T-helper 1 cell treated with Interleukin-12 subunit alpha and Interleukin-12 subunit beta and Interleukin-4 antibody, amounts not matched to agents 30 μg/mL and 1 μg/mL, for 36 hours (primary cell): ENCODE measurements around the gene CALML6.

Experiments used
- H3K27ac Mint-ChIP-seq: one replicate; pipeline ENCODE4 v1.8.0; 2021; ENCODE audit warnings: mild to moderate bottlenecking, mixed read lengths
- H3K27me3 Mint-ChIP-seq: one replicate; pipeline ENCODE4 v1.8.0; 2021; ENCODE audit warnings: low read depth, mixed read lengths
- H3K36me3 Mint-ChIP-seq: one replicate; pipeline ENCODE4 v1.8.0; 2021; ENCODE audit warnings: low read depth, mixed read lengths
- H3K4me1 Mint-ChIP-seq: one replicate; pipeline ENCODE4 v1.8.0; 2021; ENCODE audit warnings: low read depth, mixed read lengths
- H3K4me3 Mint-ChIP-seq: one replicate; pipeline ENCODE4 v1.8.0; 2021; ENCODE audit warnings: mild to moderate bottlenecking, moderate library complexity, mixed read lengths
- H3K9me3 Mint-ChIP-seq: one replicate; pipeline ENCODE4 v1.8.0; 2021; ENCODE audit warnings: mixed read lengths

Gene CALML6

DNA sequence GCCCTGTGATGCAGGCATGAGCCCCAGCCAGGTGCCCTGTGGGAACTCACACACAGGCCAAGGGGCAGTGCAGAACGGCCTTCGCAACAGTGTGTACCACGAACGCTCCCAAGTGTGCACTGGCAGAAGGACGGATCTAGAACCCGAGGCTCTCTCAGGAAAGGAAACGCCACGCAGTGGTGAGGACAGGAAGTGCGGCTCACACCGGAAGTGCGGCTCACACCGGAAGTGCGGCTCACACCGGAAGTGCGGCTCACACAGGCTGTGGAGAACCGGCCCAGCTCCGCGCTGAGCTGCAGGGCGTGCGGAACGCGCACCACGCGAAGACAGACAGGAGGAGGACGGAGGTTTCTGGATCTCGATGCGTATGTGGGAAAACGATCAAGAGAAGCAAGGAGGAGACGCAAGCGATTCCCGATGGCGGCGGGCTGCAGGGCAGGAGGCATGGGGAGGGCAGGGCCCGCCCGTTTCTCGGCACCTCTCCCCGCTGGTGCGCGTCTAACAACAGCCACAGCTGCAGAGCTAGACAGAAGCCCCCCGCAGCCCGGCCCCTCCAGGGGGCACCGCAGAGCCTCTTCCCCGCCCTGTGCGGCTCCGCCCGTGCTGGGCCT, 39.9 kb downstream of the CALML6 start:
- Mint-ChIP-seq H3K4me1 (no peaks in the 10 kb centered on the region), H3K9me3 (peaks cover 13% of the 10 kb centered on the region), H3K4me3 (no peak overlapping the region), H3K27ac (no peak overlapping the region), H3K27me3 (no peaks in the 10 kb centered on the region), H3K36me3 (no peaks in the 10 kb centered on the region)

DNA sequence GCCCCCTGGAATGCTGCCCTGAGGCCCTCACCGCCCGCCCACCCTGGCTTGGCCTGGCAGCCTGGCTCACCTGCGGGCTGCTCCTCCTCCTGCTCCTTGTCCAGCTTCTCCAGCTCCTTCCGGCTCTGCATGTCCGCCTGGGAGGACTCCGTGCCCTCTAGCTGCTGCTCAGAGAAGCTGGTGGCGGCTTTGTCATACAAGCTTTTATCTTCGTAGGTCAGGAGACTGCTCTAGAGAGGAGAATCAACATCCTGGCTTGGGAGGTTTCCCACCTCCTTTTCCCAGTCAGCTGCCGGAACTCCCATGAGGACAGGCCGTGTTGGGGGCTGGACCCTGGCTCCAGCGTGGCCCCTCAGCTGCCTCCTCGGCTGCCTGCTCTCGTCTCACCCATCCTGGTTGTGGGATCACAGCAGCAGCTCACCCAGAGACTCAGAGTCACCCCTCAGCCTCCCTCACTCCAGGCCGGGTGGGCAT, 40.6 kb downstream of the CALML6 start:
- Mint-ChIP-seq H3K36me3 (no peaks in the 10 kb centered on the region), H3K4me1 (no peaks in the 10 kb centered on the region), H3K9me3 (peaks cover 9% of the 10 kb centered on the region), H3K27ac (no peak overlapping the region), H3K4me3 (no peak overlapping the region), H3K27me3 (peaks cover under 1% of the 10 kb centered on the region)

DNA sequence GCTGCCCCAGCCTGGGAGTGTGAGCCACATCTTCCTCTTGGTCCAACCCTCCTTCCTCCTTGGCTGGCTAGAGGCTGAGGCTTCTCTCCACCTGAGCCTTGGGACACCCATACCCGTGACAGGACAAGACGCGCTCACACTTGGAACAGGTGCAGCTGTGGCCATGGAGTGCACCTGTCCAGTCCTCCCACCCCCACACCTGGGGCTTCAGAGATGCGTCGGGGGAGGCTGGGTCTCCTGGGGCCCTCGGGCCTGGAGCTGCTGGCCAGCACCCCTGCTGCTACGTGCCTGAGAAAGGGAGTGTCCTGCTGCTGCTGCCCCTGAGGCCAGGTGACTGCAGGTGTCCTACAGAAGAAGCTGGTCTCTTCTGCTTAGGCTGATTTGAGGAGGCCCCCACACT, 41.0 kb downstream of the CALML6 start:
- Mint-ChIP-seq H3K27me3 (peaks cover 5% of the 10 kb centered on the region), H3K27ac (no peak overlapping the region), H3K9me3 (peaks cover 5% of the 10 kb centered on the region), H3K4me1 (no peaks in the 10 kb centered on the region), H3K36me3 (no peaks in the 10 kb centered on the region), H3K4me3 (no peak overlapping the region)

GRCh38 chr1:1956586-1957532, 41.8 kb downstream of the CALML6 start:
- Mint-ChIP-seq H3K9me3 (no peaks in the 10 kb centered on the region), H3K4me3 (no peak overlapping the region), H3K36me3 (no peaks in the 10 kb centered on the region), H3K27me3 (peaks cover 11% of the 10 kb centered on the region), H3K4me1 (no peaks in the 10 kb centered on the region), H3K27ac (no peak overlapping the region)

DNA sequence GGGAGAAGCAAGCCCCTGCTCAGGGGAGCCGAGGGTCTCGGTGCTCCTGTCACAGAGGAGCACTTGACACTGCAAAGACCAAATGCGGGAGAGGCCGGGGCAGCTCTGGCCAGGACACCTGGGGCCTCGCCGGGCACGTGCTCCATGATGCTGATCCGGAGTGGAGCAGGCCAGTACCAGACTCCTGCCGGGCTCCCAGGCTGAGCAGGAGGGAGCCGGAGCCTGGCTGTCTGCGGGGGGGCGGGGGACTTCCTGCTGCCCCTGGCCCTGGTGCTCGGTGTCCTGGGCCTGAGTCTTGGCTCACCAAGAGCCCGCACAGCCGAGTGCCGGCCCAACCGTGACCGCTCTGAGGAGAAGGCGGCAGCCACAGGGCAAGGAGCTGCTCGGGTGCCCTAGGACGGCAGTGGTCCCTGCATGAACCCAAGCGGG, 42.5 kb downstream of the CALML6 start:
- no peaks in the 10 kb centered on the region for H3K9me3 Mint-ChIP-seq
- H3K27ac Mint-ChIP-seq: no peak overlapping the region
- no peak overlapping the region for H3K4me3 Mint-ChIP-seq
- H3K4me1 Mint-ChIP-seq: no peaks in the 10 kb centered on the region
- H3K36me3 Mint-ChIP-seq: no peaks in the 10 kb centered on the region
- peaks cover 11% of the 10 kb centered on the region for H3K27me3 Mint-ChIP-seq

DNA sequence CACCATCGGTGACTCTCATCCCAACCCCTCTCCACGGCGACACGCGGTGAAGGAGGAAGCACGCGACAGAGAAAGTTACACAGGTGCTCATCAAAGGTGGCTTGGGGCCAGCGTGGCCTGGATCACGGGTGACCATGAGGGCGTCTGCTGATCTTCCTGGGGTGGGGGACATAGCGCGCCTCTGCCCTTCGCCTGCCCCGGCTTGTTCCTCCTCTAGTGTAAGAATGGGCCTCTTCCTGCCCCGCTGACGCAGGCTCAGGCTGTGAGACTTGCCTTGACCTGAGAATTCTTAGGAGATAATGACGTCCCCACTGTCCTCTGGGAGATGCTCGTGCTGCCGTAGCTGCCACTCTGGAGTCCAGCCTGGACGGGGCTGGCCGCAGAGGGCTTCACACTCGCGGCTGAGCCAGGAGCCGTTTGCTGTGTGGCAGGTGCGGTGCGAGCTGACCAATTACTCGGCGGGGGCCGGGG, 43.0 kb downstream of the CALML6 start:
- Mint-ChIP-seq H3K4me3 (no peak overlapping the region), H3K27me3 (peaks cover 11% of the 10 kb centered on the region), H3K36me3 (no peaks in the 10 kb centered on the region), H3K9me3 (no peaks in the 10 kb centered on the region), H3K4me1 (no peaks in the 10 kb centered on the region), H3K27ac (no peak overlapping the region)

DNA sequence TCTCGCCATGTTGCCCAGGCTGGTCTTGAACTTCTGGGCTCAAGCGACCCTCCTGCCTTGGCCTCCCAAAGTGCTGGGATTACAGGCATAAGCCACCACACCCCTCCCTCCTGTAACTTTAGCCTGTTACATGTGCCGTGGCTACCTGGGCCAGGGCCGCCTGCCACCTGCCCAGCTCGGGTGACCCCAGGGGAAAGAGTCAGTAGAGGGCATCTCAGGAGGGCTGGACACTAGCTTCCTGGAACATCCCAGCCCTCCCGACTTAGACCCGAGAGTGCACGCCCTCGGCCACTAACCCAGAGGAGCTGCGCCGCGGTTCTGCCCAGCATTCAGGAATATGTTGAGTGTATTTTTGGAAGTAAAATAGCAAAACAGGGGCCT, 44.4 kb downstream of the CALML6 start:
- Mint-ChIP-seq H3K9me3 (no peaks in the 10 kb centered on the region), H3K4me3 (no peak overlapping the region)

DNA sequence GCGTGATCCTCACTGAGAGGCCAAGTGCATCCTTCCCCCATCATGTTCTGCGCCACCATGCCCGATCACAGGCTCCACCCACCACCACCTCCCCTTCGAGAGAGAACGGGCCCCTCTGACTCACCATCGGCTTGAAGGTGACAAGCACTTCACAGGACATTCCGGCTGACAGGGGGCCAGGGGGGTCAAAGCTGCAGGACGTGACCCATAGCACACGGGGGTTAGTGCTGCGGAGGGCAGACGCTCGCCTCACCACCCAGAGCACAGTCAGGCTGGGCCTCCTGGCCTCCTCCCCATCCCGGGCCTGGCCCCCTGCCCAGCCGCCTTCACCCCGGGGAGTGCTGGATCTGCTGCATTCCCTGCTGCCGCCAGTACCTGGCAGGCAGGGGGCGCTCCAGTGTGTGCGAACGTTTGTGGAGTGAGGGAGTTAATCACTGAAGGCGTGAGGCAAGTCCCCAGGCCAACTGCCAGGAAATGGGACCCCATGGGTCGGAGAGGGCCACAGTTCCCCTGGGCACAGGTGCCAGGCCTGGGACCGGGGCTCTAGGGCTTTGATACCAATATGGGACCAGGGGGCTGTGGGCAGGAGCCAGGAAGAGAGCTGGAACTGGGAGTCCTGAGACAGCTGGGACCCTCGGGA, 44.9 kb downstream of the CALML6 start:
- no peak overlapping the region for H3K4me3 Mint-ChIP-seq
- peaks cover 11% of the 10 kb centered on the region for H3K27me3 Mint-ChIP-seq

More for the DNA sequence above, 44.4 kb downstream of the CALML6 start:
- H3K4me1 Mint-ChIP-seq: no peaks in the 10 kb centered on the region
- no peak overlapping the region for H3K27ac Mint-ChIP-seq
- H3K36me3 Mint-ChIP-seq: no peaks in the 10 kb centered on the region
- peaks cover 11% of the 10 kb centered on the region for H3K27me3 Mint-ChIP-seq

GRCh38 chr1:1960480-1961196, 45.6 kb downstream of the CALML6 start:
- no peak overlapping the region for H3K27ac Mint-ChIP-seq
- H3K27me3 Mint-ChIP-seq: peaks cover 11% of the 10 kb centered on the region
- H3K9me3 Mint-ChIP-seq: no peaks in the 10 kb centered on the region
- no peaks in the 10 kb centered on the region for H3K36me3 Mint-ChIP-seq
- H3K4me3 Mint-ChIP-seq: no peak overlapping the region
- H3K4me1 Mint-ChIP-seq: no peaks in the 10 kb centered on the region

More for the DNA sequence above, 44.9 kb downstream of the CALML6 start:
- Mint-ChIP-seq H3K4me1 (no peaks in the 10 kb centered on the region), H3K27ac (no peak overlapping the region), H3K9me3 (no peaks in the 10 kb centered on the region), H3K36me3 (no peaks in the 10 kb centered on the region)

DNA sequence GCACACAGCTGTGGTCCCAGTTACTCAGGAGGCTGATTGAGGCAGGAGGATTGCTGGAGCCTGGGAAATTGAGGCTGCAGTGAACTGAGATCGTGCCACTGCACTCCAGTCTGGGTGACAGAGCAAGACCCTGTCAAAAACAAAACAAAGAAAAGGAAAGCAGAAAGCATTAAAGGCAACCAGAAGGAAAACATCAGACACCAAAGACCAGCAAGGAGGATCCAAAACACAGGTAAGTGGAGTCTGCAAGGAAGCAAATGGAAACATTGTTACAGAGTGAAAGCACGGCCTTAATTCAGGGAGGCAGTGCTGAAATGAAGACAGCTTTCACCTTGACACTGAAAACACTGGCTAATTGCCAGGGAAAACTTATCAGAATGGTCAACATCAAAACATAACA, 47.7 kb downstream of the CALML6 start:
- peaks cover 11% of the 10 kb centered on the region for H3K27me3 Mint-ChIP-seq

DNA sequence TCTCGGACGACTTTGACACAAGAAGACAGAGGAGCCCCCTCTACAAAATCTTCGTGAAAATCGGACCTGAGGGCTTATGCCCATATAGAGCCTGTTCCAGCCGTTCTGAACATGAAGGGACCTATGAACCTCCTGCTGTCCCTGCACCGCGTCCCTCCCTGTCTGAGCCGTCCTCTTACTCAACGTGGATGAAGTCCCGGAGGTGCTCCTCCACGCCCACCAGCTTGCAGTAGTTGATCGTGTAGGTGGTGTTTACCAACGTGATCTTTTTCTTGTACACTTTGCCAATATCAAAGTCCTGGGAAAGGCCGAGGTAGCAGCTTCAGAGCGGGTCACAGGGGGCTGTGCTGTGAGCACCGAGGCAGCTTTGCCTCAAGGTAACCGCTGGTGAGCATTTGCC, 48.5 kb downstream of the CALML6 start:
- H3K27ac Mint-ChIP-seq: no peak overlapping the region
- no peak overlapping the region for H3K4me3 Mint-ChIP-seq
- H3K27me3 Mint-ChIP-seq: peaks cover 11% of the 10 kb centered on the region
- peaks cover 4% of the 10 kb centered on the region for H3K9me3 Mint-ChIP-seq
- no peaks in the 10 kb centered on the region for H3K36me3 Mint-ChIP-seq
- no peaks in the 10 kb centered on the region for H3K4me1 Mint-ChIP-seq

More for the DNA sequence above, 47.7 kb downstream of the CALML6 start:
- Mint-ChIP-seq H3K36me3 (no peaks in the 10 kb centered on the region), H3K9me3 (peaks cover 2% of the 10 kb centered on the region), H3K4me3 (no peak overlapping the region), H3K4me1 (no peaks in the 10 kb centered on the region), H3K27ac (no peak overlapping the region)

- no peak overlapping the region for H3K4me3 Mint-ChIP-seq
- H3K27me3 Mint-ChIP-seq: peaks cover 11% of the 10 kb centered on the region
- peaks cover 4% of the 10 kb centered on the region for H3K9me3 Mint-ChIP-seq
- H3K27ac Mint-ChIP-seq: no peak overlapping the region
- H3K36me3 Mint-ChIP-seq: no peaks in the 10 kb centered on the region
- no peaks in the 10 kb centered on the region for H3K4me1 Mint-ChIP-seq
Observed at GRCh38 chr1:1964811-1965210, 49.8 kb downstream of the CALML6 start.

DNA sequence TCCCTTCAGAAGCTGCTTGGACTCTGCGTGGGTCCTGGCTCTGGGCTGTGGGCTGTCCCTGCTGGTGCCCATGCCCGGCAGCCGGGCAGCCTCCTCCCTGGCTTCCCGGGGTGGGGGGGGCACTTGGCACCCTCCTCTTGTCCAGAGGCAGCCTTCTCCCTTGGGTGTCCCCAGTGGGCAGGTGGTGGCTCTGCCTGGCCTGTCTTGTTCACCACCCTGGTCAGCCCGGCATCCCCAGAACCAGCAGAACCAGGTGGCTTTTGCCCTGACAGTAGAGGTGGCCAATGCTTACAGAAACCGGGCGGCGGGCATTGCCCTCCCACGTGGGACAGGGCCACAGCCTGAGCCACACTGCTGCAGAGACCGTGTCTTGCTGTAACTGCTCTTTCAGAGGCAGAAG, 50.5 kb downstream of the CALML6 start:
- Mint-ChIP-seq H3K27ac (no peak overlapping the region), H3K4me1 (no peaks in the 10 kb centered on the region), H3K9me3 (peaks cover 4% of the 10 kb centered on the region), H3K27me3 (peaks cover 11% of the 10 kb centered on the region), H3K4me3 (no peak overlapping the region), H3K36me3 (no peaks in the 10 kb centered on the region)

DNA sequence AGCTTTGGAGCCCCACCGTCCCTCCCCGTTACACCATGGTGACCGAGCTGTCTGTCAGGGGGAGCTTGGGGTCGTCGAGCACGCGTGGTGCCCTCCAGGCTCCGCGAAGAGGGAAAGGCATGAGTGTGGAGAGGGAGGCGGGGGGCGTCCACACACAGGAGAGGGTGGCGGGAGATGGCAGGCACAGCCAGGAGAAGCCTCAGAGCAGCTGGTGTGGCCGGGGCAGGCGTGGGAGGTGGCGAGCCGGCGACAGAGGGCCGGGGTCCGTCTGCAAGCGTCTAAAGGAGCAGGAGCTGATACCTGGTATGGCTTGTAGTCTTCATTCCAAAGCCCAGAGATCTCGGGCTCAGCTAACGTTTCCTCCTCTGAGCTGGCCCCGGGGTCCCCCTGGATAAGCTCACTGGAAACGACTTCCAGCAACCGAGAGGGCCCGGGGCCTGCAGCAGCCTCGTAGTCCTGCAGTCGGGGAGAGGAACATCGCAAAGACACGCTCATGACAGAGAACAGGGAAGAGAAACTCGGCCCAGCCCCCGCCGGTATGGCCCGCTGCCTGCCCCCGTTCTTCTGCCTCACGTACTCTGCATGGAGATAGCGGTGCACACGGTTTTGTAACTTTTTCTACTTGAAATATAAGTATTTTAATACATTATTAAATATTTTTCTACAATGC, 51.1 kb downstream of the CALML6 start:
- Mint-ChIP-seq H3K27ac (no peak overlapping the region), H3K4me1 (no peaks in the 10 kb centered on the region), H3K27me3 (peaks cover 4% of the 10 kb centered on the region), H3K36me3 (no peaks in the 10 kb centered on the region), H3K4me3 (no peak overlapping the region), H3K9me3 (peaks cover 4% of the 10 kb centered on the region)
